Naive thymus-derived CD4-positive, alpha-beta T cell (primary cell): ENCODE results near the gene PRSS35. TPM values are rescaled to one million over a fixed set of nuclear protein-coding genes. Genes with fewer than 3 reads are reported as not detected.

Experiments used
- ATAC-seq: fragments of 150-1000 bp; cut with Tn5 transposase; 2 replicates; pipeline ENCODE4 v1.10.0; 2021; ENCODE audit warnings: mild to moderate bottlenecking, moderate library complexity
- CTCF ChIA-PET: fragments of 350-600 bp; sonication (Branson Sonifier 250); formaldehyde crosslinking; loops from one replicate; lab custom pipeline; 2021; ENCODE audit warnings: antibody characterized with exemption; lab: Charles Lee
- POLR2A ChIA-PET: fragments of 350-600 bp; sonication (Branson Sonifier 250); formaldehyde crosslinking; loops from one replicate; lab custom pipeline; 2021; ENCODE audit warnings: antibody characterized with exemption, inconsistent platforms; lab: Charles Lee
- DNase-seq, 9 donors: peaks; one replicate each; pipeline versions ENCODE4 v3.0.0 to v3.0.0-alpha.2; 2020 to 2022; ENCODE audit warnings: mixed read lengths in 1 of 9
- H3K27ac ChIP-seq: one replicate; pipeline ENCODE4 v1.7.0; 2013; ENCODE audit warnings: mild to moderate bottlenecking, low read depth, low read length, moderate library complexity
- H3K27me3 ChIP-seq, 2 donors: one replicate each; pipeline ENCODE4 v1.7.0; 2013; ENCODE audit warnings: low read length in 2 of 2, mild to moderate bottlenecking in 2 of 2, moderate library complexity in 2 of 2; ENCODE audit not compliant: control insufficient read depth in 2 of 2, insufficient read depth in 2 of 2
- H3K36me3 ChIP-seq, 3 experiments: 1 replicate in 2 of 3; 2 replicates in 1 of 3; pipeline ENCODE4 v1.7.0; 2013; ENCODE audit warnings: low read length in 3 of 3, mild to moderate bottlenecking in 3 of 3, moderate library complexity in 1 of 3; ENCODE audit not compliant: insufficient read depth in 3 of 3, control insufficient read depth in 2 of 3
- H3K4me1 ChIP-seq, 2 donors: one replicate each; pipeline ENCODE4 v1.7.0; 2013; ENCODE audit warnings: low read length in 2 of 2, mild to moderate bottlenecking in 2 of 2, moderate library complexity in 1 of 2; ENCODE audit not compliant: control insufficient read depth in 2 of 2, insufficient read depth in 2 of 2
- H3K4me3 ChIP-seq: 2 replicates; pipeline ENCODE4 v1.7.0; 2013; ENCODE audit warnings: mild to moderate bottlenecking, low read length
- H3K9me3 ChIP-seq, 3 experiments: 1 replicate in 2 of 3; 2 replicates in 1 of 3; pipeline ENCODE4 v1.7.0; 2013; ENCODE audit warnings: low read length in 3 of 3; ENCODE audit not compliant: control insufficient read depth in 2 of 3
- H3K27ac Mint-ChIP-seq, 9 donors: one replicate each; pipeline ENCODE4 v1.8.0; 2020 to 2022; ENCODE audit warnings: mixed read lengths in 9 of 9, mild to moderate bottlenecking in 8 of 9, moderate library complexity in 5 of 9, inconsistent platforms in 2 of 9
- H3K27me3 Mint-ChIP-seq, 5 donors: one replicate each; pipeline ENCODE4 v1.8.0; 2021 to 2022; ENCODE audit warnings: mixed read lengths in 5 of 5, mild to moderate bottlenecking in 1 of 5
- H3K36me3 Mint-ChIP-seq, 5 donors: one replicate each; pipeline ENCODE4 v1.8.0; 2020 to 2022; ENCODE audit warnings: mixed read lengths in 5 of 5, mild to moderate bottlenecking in 3 of 5, inconsistent platforms in 1 of 5
- H3K4me1 Mint-ChIP-seq, 7 donors: one replicate each; pipeline ENCODE4 v1.8.0; 2020 to 2022; ENCODE audit warnings: mixed read lengths in 7 of 7, mild to moderate bottlenecking in 3 of 7, inconsistent platforms in 1 of 7
- H3K4me3 Mint-ChIP-seq, 10 donors: one replicate each; pipeline ENCODE4 v1.8.0; 2020 to 2022; ENCODE audit warnings: mild to moderate bottlenecking in 10 of 10, mixed read lengths in 10 of 10, moderate library complexity in 6 of 10, inconsistent platforms in 2 of 10
- H3K9me3 Mint-ChIP-seq, 11 donors: one replicate each; pipeline ENCODE4 v1.8.0; 2020 to 2022; ENCODE audit warnings: mixed read lengths in 11 of 11, mild to moderate bottlenecking in 4 of 11, inconsistent platforms in 1 of 11, moderate library complexity in 1 of 11
- intact Hi-C, 2 donors: fragments of 100-400 bp; cut with micrococcal nuclease; formaldehyde crosslinking; loops; one replicate each; pipeline ENCODE4 v1.15.1; 2023
- polyA plus RNA-seq, 2 donors: library from polyadenylated mRNA; unstranded; fragments of 300-500 nt; fragmentation: Illumina TruSeq; gene quantifications; one replicate each; pipeline ENCODE4 v1.2.3, GENCODE V29; 2021
- total RNA-seq, 6 experiments: library from RNA in 5 of 6; stranded (reverse) in 5 of 6; gene quantifications; 1 replicate in 5 of 6; 2 replicates in 1 of 6; pipeline ENCODE4 v1.2.3 and lab custom pipeline; 2021 to 2026

The PRSS35 gene
- total and polyA plus RNA-seq, 7 experiments from 2014 or later: not detected

GRCh38 chr6:83488448-83488847, 23.9 kb upstream of the PRSS35 start:
- ChIA-PET POLR2A (no interaction called here), CTCF (no interaction called here)
- Histone ChIP-seq H3K4me3 (no peak overlapping the region), H3K4me1 (no peaks in the 10 kb centered on the region), H3K9me3 (no peaks in the 10 kb centered on the region), H3K27me3 (no peaks in the 10 kb centered on the region), H3K36me3 (no peaks in the 10 kb centered on the region), H3K27ac (no peak overlapping the region)
- peaks cover 0 to 3% (median 0%) of the 10 kb centered on the region in 11 donors for H3K9me3 Mint-ChIP-seq
- H3K4me1 Mint-ChIP-seq: peaks cover 0 to 7% (median 0%) of the 10 kb centered on the region in 7 donors
- H3K4me3 Mint-ChIP-seq: no peak overlapping the region
- ATAC-seq (peak; percentile 31), DNase-seq (no peak)
- H3K27me3 Mint-ChIP-seq: peaks cover 0 to 10% (median 4%) of the 10 kb centered on the region in 5 donors
- H3K27ac Mint-ChIP-seq: no peak overlapping the region
- no peaks in the 10 kb centered on the region for H3K36me3 Mint-ChIP-seq
- intact Hi-C loops: no loop called here

- no peak for ATAC-seq
- H3K36me3 Mint-ChIP-seq: no peaks in the 10 kb centered on the region
- peaks cover 0 to 3% (median 0%) of the 10 kb centered on the region in 11 donors for H3K9me3 Mint-ChIP-seq
- Histone ChIP-seq H3K4me1 (no peaks in the 10 kb centered on the region), H3K9me3 (no peaks in the 10 kb centered on the region), H3K27ac (no peak overlapping the region), H3K27me3 (no peaks in the 10 kb centered on the region), H3K36me3 (no peaks in the 10 kb centered on the region), H3K4me3 (no peak overlapping the region)
- POLR2A ChIA-PET: no interaction called here
- H3K27me3 Mint-ChIP-seq: peaks cover 0 to 10% (median 7%) of the 10 kb centered on the region in 5 donors
- no peak for DNase-seq
- no peak overlapping the region for H3K27ac Mint-ChIP-seq
- peaks cover 0 to 7% (median 0%) of the 10 kb centered on the region in 7 donors for H3K4me1 Mint-ChIP-seq
- H3K4me3 Mint-ChIP-seq: no peak overlapping the region
- CTCF ChIA-PET: no interaction called here
- intact Hi-C loops: no loop called here
These were observed 23.5 kb upstream of the PRSS35 start for GRCh38 chr6:83488861-83489260.

- H3K27me3 ChIP-seq: no peaks in the 10 kb centered on the region
- peaks cover 0 to 7% (median 0%) of the 10 kb centered on the region in 7 donors for H3K4me1 Mint-ChIP-seq
- no peaks in the 10 kb centered on the region for H3K36me3 ChIP-seq
- no peak overlapping the region for H3K27ac ChIP-seq
- peaks cover 0 to 3% (median 0%) of the 10 kb centered on the region in 11 donors for H3K9me3 Mint-ChIP-seq
- no peak overlapping the region for H3K4me3 ChIP-seq
- H3K27me3 Mint-ChIP-seq: peaks cover 0 to 21% (median 10%) of the 10 kb centered on the region in 5 donors
- H3K4me1 ChIP-seq: no peaks in the 10 kb centered on the region
- DNase-seq (no peak), ATAC-seq (no peak)
- no peaks in the 10 kb centered on the region for H3K9me3 ChIP-seq
- H3K4me3 Mint-ChIP-seq: no peak overlapping the region
- intact Hi-C loops: no loop called here
- H3K36me3 Mint-ChIP-seq: no peaks in the 10 kb centered on the region
- ChIA-PET CTCF (no interaction called here), POLR2A (no interaction called here)
- H3K27ac Mint-ChIP-seq: no peak overlapping the region
These were observed 22.0 kb upstream of the PRSS35 start for GRCh38 chr6:83490217-83490807.

- Mint-ChIP-seq H3K9me3 (peaks cover 1 to 8% (median 3%) of the 10 kb centered on the region in 11 donors), H3K36me3 (peaks cover 0 to 3% (median 0%) of the 10 kb centered on the region in 5 donors), H3K27me3 (peaks cover 4 to 12% (median 6%) of the 10 kb centered on the region in 5 donors), H3K4me1 (no peaks in the 10 kb centered on the region), H3K4me3 (no peak overlapping the region), H3K27ac (no peak overlapping the region)
- ATAC-seq (no peak), DNase-seq (no peak)
- Histone ChIP-seq H3K4me1 (no peaks in the 10 kb centered on the region), H3K9me3 (no peaks in the 10 kb centered on the region), H3K27ac (no peak overlapping the region), H3K4me3 (no peak overlapping the region), H3K27me3 (no peaks in the 10 kb centered on the region), H3K36me3 (no peaks in the 10 kb centered on the region)
- intact Hi-C loops: no loop called here
- ChIA-PET POLR2A (no interaction called here), CTCF (interaction anchor here (1.3 kb wide), 1 partner anchor 9 kb away, joined by 7 read pairs; no protein-coding TSS in a partner anchor)
These were observed 7.0 kb upstream of the PRSS35 start for GRCh38 chr6:83505356-83505755.

- Histone ChIP-seq H3K4me1 (peaks cover 0 to 6% of the 10 kb centered on the region in 2 donors), H3K36me3 (no peaks in the 10 kb centered on the region), H3K27me3 (peaks cover 0 to 10% of the 10 kb centered on the region in 2 donors), H3K9me3 (no peaks in the 10 kb centered on the region), H3K27ac (no peak overlapping the region), H3K4me3 (no peak overlapping the region)
- Mint-ChIP-seq H3K27ac (no peak overlapping the region), H3K4me3 (no peak overlapping the region), H3K9me3 (no peaks in the 10 kb centered on the region), H3K4me1 (peaks cover 0 to 17% (median 8%) of the 10 kb centered on the region in 7 donors), H3K36me3 (no peaks in the 10 kb centered on the region), H3K27me3 (peaks cover 34 to 43% (median 37%) of the 10 kb centered on the region in 5 donors)
- ChIA-PET POLR2A (no interaction called here), CTCF (no interaction called here)
- ATAC-seq: no peak
- intact Hi-C loops: no loop called here
- no peak for DNase-seq
These were observed 2.9 kb upstream of the PRSS35 start for GRCh38 chr6:83509441-83509840.

- H3K27ac ChIP-seq: no peak overlapping the region
- H3K4me1 ChIP-seq: peaks cover 0 to 6% of the 10 kb centered on the region in 2 donors
- Mint-ChIP-seq H3K9me3 (no peaks in the 10 kb centered on the region), H3K36me3 (no peaks in the 10 kb centered on the region), H3K27ac (no peak overlapping the region), H3K27me3 (peaks cover 36 to 57% (median 42%) of the 10 kb centered on the region in 5 donors), H3K4me3 (peak overlapping the region in 1 of 10 donors; percentile 34), H3K4me1 (peaks cover 0 to 17% (median 8%) of the 10 kb centered on the region in 7 donors)
- peaks cover 0 to 10% of the 10 kb centered on the region in 2 donors for H3K27me3 ChIP-seq
- CTCF ChIA-PET: no interaction called here
- ATAC-seq: no peak
- no peaks in the 10 kb centered on the region for H3K9me3 ChIP-seq
- H3K4me3 ChIP-seq: no peak overlapping the region
- POLR2A ChIA-PET: no interaction called here
- DNase-seq: no peak
- intact Hi-C loops: no loop called here
- H3K36me3 ChIP-seq: no peaks in the 10 kb centered on the region
These were observed 1.5 kb upstream of the PRSS35 start for GRCh38 chr6:83510791-83511190.

GRCh38 chr6:83511266-83511665, 1.1 kb upstream of the PRSS35 start:
- intact Hi-C loops: no loop called here
- Mint-ChIP-seq H3K4me3 (peak overlapping the region in 3 of 10 donors; percentile 1 to 48 (median 34)), H3K36me3 (no peaks in the 10 kb centered on the region), H3K9me3 (no peaks in the 10 kb centered on the region), H3K27me3 (peaks cover 36 to 61% (median 46%) of the 10 kb centered on the region in 5 donors), H3K27ac (no peak overlapping the region), H3K4me1 (peaks cover 0 to 17% (median 8%) of the 10 kb centered on the region in 7 donors)
- no peak overlapping the region for H3K4me3 ChIP-seq
- no peaks in the 10 kb centered on the region for H3K9me3 ChIP-seq
- DNase-seq (no peak), ATAC-seq (no peak)
- peaks cover 0 to 6% of the 10 kb centered on the region in 2 donors for H3K4me1 ChIP-seq
- H3K36me3 ChIP-seq: no peaks in the 10 kb centered on the region
- no peak overlapping the region for H3K27ac ChIP-seq
- ChIA-PET POLR2A (no interaction called here), CTCF (no interaction called here)
- peaks cover 0 to 10% of the 10 kb centered on the region in 2 donors for H3K27me3 ChIP-seq
